GM10266 (cell line): ENCODE data around the gene SUPT5H.

ENCODE experiments used
- DNase-seq: peaks from one replicate; pipeline ENCODE4 v3.0.0; 2012; ENCODE audit errors: extremely low spot score
- CTCF ChIP-seq: IDR thresholded peaks from 2 replicates; pipeline ENCODE4 v1.5.1; 2012; ENCODE audit warnings: mild to moderate bottlenecking, low read depth; ENCODE audit not compliant: control insufficient read depth, insufficient read depth; ENCODE audit errors: missing control alignments

The SUPT5H gene

GRCh38 chr19:39401549-39402345 is 43.6 kb upstream of the SUPT5H start:
- no peak for TF ChIP-seq CTCF
- peak; percentile 70 for DNase-seq

GRCh38 chr19:39402346-39403300 is 42.8 kb upstream of the SUPT5H start:
- peak; percentile 76 for DNase-seq
- TF ChIP-seq CTCF, result no peak

- TF ChIP-seq CTCF, result no peak
- peak; percentile 83 for DNase-seq
Measured at GRCh38 chr19:39403331-39404312, 41.8 kb upstream of the SUPT5H start.

GRCh38 chr19:39405261-39405957 is 40.0 kb upstream of the SUPT5H start:
- no peak for TF ChIP-seq CTCF
- DNase-seq, result no peak

- TF ChIP-seq CTCF, result no peak
- DNase-seq, result peak; percentile 75
Measured at GRCh38 chr19:39405958-39406655, 39.3 kb upstream of the SUPT5H start.
